Measurements from ENCODE around the gene RET.

The RET gene
- total RNA-seq: 0 to 0.05 (median 0) reads per million in 3 experiments

DNA sequence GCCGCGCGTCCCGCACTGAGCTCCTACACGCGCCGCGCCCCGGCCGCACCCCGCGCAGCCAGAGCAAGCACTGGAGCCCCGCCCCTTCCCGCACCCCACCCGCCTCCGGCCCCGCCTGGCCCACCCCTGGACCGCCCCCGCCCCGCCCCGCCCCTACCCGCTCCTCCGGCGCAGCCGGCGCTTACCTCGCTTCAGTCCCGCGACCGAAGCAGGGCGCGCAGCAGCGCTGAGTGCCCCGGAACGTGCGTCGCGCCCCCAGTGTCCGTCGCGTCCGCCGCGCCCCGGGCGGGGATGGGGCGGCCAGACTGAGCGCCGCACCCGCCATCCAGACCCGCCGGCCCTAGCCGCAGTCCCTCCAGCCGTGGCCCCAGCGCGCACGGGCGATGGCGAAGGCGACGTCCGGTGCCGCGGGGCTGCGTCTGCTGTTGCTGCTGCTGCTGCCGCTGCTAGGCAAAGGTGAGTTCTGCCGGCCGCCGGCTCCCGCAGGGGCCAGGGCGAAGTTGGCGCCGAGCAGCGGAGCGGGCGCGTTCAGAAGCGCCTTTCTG, at the start of gene RET:
Gene RET, plus strand, starts transcription at position 194 of the 545 bp plus-strand sequence. Its CDS starts 190 bp downstream, at position 384.
- no peak for DNase-seq

DNA sequence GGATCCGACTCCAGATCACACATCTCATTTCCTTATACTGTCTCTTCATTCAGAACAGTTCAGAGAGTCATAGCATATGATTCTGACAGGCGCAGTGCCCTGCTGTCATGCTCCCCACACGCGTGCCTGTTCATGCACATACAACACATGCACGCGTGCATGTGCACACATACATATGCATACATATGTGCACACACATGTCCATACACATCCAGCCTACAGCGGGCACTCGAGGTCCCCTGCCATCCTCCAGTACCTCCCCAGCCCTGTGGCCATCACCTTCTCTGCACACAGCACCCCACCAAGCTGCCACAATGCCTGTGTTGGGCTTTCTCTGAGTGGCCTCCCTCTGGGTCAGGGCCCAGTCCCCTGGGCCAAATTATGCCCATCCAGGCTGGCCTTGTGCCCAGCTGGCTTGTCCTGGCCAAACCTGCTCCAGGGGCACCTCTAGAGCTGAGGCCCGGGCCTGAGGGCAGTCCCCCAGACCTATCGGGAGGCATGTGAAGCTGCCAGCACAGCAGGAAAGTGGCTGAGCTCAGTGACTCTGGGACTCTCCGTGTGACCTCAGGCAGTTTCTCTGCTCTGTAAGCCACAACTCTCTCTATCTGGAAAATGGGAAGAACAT, 49.4 kb upstream of the RET start:
- DNase-seq: no peak

DNA sequence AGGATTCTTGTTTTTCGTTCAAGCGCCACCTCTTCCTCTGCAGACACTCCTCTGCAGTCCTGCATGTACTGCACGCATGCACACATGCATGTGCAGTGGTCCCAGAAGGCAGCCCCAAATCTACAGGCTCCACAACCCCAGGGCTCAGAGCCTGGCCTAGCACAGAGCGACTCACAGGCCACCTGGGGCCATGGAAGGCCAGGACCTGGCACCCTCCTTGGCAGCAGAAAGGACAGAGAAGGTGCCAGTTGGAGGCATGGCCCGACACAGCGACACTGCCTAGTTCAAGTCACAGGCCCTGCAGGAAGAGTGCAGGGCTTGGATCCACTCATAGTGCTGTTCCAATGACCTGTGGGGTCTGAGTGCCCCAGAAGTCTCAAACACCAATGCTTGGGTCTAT, 48.7 kb upstream of the RET start:
- DNase-seq: no peak

GRCh38 chr10:43029043-43029442, 47.8 kb upstream of the RET start:
- DNase-seq: no peak

- DNase-seq: no peak
Measured at GRCh38 chr10:43032613-43033012, 44.3 kb upstream of the RET start.

GRCh38 chr10:43035800-43036199, 41.1 kb upstream of the RET start:
- DNase-seq: no peak

- DNase-seq: no peak
Measured at GRCh38 chr10:43036481-43037428, 40.1 kb upstream of the RET start.

GRCh38 chr10:43037440-43037839, 39.4 kb upstream of the RET start:
- no peak for DNase-seq

- no peak for DNase-seq
Measured at GRCh38 chr10:43037942-43038782, 38.7 kb upstream of the RET start.

GRCh38 chr10:43038783-43039623, 37.9 kb upstream of the RET start:
- no peak for DNase-seq

- no peak for DNase-seq
Measured at GRCh38 chr10:43039624-43040481, 37.0 kb upstream of the RET start.

DNA sequence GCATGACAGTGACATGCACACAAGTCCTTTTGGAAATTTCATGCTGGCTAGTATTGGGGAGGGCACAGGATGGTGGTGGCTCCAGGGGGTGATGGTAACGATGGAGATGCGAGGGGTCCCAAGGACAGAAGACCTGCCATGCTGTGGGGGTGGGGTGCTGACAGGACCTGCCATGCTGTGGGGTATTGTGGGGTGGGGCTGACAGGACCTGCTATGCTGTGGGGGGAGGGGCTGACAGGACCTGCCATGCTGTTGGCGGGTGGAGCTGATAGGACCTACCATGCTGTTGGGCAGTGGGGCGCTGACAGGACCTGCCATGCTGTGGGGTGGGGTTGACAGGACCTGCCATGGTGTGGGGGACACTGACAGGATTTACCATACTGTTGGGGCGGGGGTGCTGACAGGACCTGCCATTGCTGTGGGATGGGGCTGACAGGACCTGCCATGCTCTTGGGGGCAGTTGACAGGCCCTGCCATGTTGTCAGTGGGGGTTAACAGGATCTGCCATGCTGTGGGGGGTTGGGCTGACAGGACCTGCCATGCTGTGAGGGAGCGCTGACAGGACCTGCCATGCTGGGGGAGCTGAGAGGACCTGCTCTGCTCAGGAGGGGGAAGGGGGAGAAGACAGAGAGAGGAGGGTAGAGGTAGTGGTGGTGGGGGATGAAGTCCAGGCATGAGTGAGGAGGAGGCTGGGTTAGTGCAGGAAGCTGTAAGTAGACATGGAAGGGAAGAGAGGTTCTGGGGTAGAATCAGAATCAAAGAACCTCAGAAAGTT, 36.2 kb upstream of the RET start:
- no peak for DNase-seq

DNA sequence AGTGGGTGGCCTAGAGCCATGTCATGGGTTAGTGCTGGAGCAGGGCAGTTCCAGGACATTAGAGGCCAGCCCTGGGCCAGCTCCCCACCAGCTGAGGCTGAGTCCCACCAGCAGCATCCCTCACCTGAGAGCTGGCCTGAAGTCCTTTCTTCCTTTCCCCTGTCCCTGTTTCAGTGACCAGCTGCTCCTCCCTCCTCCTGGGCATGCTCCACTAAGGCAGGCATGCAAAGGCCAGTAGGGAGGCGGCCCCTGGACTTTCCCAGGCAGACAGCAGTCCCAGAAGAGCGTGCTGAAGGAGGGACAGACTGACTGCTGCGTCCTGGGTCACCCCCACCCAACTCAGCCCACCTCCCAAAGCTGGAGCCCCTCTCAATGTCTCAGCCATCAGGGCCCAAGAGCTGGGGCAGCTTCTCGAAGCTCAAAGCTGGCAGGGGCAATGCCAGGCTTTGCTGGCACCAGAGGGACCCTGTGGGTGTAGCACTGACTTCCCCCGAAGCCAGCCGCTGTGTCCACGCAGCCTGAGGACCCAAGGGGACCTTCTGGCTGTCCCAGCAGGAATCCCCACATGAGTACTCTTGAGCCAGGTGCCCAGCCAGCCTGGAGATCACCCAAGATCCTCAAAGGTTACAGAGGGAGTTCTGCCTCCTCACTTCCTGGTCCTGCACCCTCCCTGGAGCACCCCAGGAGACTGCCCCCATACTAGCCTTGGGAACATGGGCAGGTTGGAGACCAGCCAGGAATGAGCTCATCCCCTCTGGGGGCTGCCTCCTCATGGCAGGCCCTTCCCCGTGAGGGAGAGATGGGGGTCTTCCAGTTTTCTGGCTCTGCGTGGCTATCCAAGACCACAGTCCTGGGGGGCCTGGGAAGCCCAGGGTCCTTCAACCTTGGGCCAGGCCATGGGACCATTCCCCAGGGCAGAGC, 35.2 kb upstream of the RET start:
- DNase-seq: no peak

DNA sequence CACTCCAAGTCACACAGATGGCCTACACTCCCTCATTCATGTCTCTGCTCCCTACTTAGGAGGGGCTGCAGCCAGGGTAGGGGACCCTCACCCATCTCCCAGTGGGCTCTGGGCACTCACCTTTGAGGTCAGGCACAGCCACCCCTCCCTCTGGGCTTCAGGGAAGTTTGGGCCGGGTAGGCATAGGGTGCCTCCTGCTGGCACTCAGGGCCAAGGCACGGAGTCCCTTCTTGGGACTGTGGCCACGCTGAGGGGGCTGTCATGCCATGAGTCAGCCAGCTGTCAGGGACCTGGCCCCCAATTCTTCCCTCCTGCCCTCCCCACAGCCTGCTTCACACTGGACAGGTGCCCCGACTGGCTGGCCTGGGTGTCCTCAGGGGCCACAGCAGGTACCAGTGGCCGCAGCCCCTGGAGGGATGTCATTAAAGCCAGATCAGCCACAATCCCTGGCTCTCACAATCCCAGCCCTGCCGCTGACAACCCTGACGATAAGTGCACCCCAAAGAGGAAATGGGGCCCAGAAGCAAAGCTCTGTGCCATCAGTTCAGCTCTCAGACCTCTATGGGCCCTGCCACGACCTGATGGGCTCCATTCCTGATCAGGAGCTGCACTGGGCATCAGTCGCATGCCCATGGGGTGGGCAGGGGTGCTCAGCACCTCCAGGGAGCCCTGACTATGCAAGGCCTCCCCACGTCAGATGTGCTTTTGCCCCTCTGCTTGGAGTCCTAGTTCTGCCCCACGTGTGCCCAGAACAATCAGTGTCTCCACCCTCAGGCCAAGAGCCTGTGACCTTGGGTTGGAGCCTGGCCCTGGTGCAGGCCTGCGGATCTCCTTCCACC, 34.1 kb upstream of the RET start:
- DNase-seq: no peak

GRCh38 chr10:43043342-43043772, 33.5 kb upstream of the RET start:
- no peak for DNase-seq

- DNase-seq: no peak
Measured at GRCh38 chr10:43043773-43044447, 33.0 kb upstream of the RET start.

DNA sequence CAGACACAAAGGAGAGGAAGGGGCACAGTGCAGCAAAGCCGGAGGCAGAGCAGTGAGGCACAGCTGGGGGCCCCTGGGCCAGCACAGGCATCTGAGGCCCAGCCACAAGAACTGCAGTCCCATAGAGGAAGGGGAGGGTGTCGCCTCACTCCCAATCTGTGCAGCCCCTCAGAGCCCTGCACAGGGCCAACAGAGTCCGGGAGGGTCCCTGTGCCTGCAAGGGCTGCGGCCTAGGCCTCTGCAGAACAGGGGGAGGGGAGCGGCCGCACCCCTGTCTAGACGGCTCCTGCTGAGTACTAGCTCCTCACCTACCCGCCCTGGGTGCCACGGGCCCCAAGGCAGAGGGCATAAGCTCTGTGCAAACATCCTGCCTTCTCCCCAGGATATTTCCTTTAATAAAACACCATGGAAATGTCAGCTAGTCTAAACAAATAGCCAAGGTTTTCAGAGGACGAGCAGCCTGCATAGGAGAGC, 32.4 kb upstream of the RET start:
- DNase-seq: no peak

All from central memory CD4-positive, alpha-beta T cell (primary cell).